ENCODE results near the gene TRIM65. TPM values are rescaled to one million over a fixed set of nuclear protein-coding genes. Genes with fewer than 3 reads are reported as not detected.

Gene TRIM65
- total RNA-seq, 4 donors from 2014 or later = 16.5 to 26.1 (median 22.3) TPM

GRCh38 chr17:75840799-75841164 lies 56.0 kb downstream of the TRIM65 start:
- Histone ChIP-seq H3K27me3 (no peaks in the 10 kb centered on the region), H3K4me3 (no peak overlapping the region), H3K36me3 (peaks cover 0 to 21% of the 10 kb centered on the region in 2 donors), H3K27ac (no peak overlapping the region), H3K4me1 (peaks cover 11 to 15% of the 10 kb centered on the region in 2 donors), H3K9me3 (no peaks in the 10 kb centered on the region)
- DNase-seq (no peak), ATAC-seq (no peak)
- in situ Hi-C loops (cut with MboI; ENCODE audit: low sequenced_read_pairs in 4 of 4) = no loop called here
- no peak for TF ChIP-seq POLR2A (IDR thresholded peaks at IDR 0.05)
- no peak for TF ChIP-seq CTCF (IDR thresholded peaks at IDR 0.05 in 4 of 5, conservative IDR thresholded peaks at IDR 0.05 in 1 of 5)
- intact Hi-C loops (cut with DNase I; ENCODE audit: low total_unique reads) = no loop called here

GRCh38 chr17:75839942-75840798 lies 56.6 kb downstream of the TRIM65 start:
- H3K36me3 ChIP-seq = peaks cover 0 to 20% of the 10 kb centered on the region in 2 donors
- TF ChIP-seq POLR2A (IDR thresholded peaks at IDR 0.05) (no peak), CTCF (IDR thresholded peaks at IDR 0.05 in 4 of 5, conservative IDR thresholded peaks at IDR 0.05 in 1 of 5) (no peak)
- no peaks in the 10 kb centered on the region for H3K9me3 ChIP-seq
- no peak for DNase-seq
- intact Hi-C loops (cut with DNase I; ENCODE audit: low total_unique reads) = no loop called here
- no peak overlapping the region for H3K27ac ChIP-seq
- H3K27me3 ChIP-seq = no peaks in the 10 kb centered on the region
- no peak for ATAC-seq
- H3K4me3 ChIP-seq = no peak overlapping the region
- peaks cover 5 to 9% of the 10 kb centered on the region in 2 donors for H3K4me1 ChIP-seq
- in situ Hi-C loops (cut with MboI; ENCODE audit: low sequenced_read_pairs in 4 of 4) = no loop called here

Other genes starting within 250 kb of the TRIM65 start
- gene RECQL5, start 229.8 kb downstream of the TRIM65 start, total RNA-seq = 10 to 100 TPM in 1 of 4 donors, 1 to 10 TPM in 3; 5.3 to 17.5 (median 7.4) TPM
- 10 to 100 TPM; 42.0 to 64.0 (median 50.1) TPM for gene SAP30BP, start 229.6 kb downstream of the TRIM65 start, total RNA-seq
- 10 to 100 TPM in 1 of 4 donors, 1 to 10 TPM in 3; 3.6 to 20.2 (median 6.3) TPM for gene ITGB4, start 175.5 kb downstream of the TRIM65 start, total RNA-seq
- 10 to 100 TPM in 2 of 4 donors, 1 to 10 TPM in 2; 8.7 to 18.3 (median 11.0) TPM for gene GALK1, start 131.8 kb downstream of the TRIM65 start, total RNA-seq
- 10 to 100 TPM; 10.4 to 19.2 (median 13.1) TPM for gene UNK, start 112.1 kb downstream of the TRIM65 start, total RNA-seq
- 1 to 10 TPM; 1.3 to 9.4 (median 4.6) TPM for gene UNC13D, start 52.5 kb downstream of the TRIM65 start, total RNA-seq
- gene WBP2, start 41.6 kb downstream of the TRIM65 start, total RNA-seq = 100 to 1,000 TPM; 129 to 259 (median 148) TPM
- 10 to 100 TPM in 3 of 4 donors, 1 to 10 TPM in 1; 9.5 to 18.4 (median 15.5) TPM for gene TRIM47, start 18.4 kb downstream of the TRIM65 start, total RNA-seq
- gene MRPL38, start 7.9 kb upstream of the TRIM65 start, total RNA-seq = 10 to 100 TPM; 29.9 to 86.7 (median 53.1) TPM
- gene FBF1, start 44.1 kb upstream of the TRIM65 start, total RNA-seq = 1 to 10 TPM; 2.5 to 6.4 (median 5.8) TPM
- gene ACOX1, start 82.2 kb upstream of the TRIM65 start, total RNA-seq = 10 to 100 TPM; 64.8 to 96.6 (median 80.7) TPM
- gene TEN1, start 82.3 kb upstream of the TRIM65 start, total RNA-seq = 1 to 10 TPM; 4.2 to 9.2 (median 6.8) TPM
- gene CDK3, start 103.9 kb upstream of the TRIM65 start, total RNA-seq = 1 to 10 TPM in 2 of 4 donors, under 1 TPM in 2; 0.33 to 1.8 (median 1.1) TPM
- under 1 TPM in 2 of 4 donors, not detected in 2; 0.02 to 0.07 TPM for gene EVPL, start 130.4 kb upstream of the TRIM65 start, total RNA-seq
- gene SRP68, start 175.6 kb upstream of the TRIM65 start, total RNA-seq = 10 to 100 TPM; 33.0 to 76.7 (median 66.7) TPM
- gene GALR2, start 177.8 kb upstream of the TRIM65 start, total RNA-seq = under 1 TPM in 1 of 4 donors, not detected in 3; 0.18 TPM
- not detected for gene ZACN, start 182.2 kb upstream of the TRIM65 start, total RNA-seq
- 10 to 100 TPM; 49.5 to 70.7 (median 53.9) TPM for gene EXOC7, start 206.8 kb upstream of the TRIM65 start, total RNA-seq
- gene FOXJ1, start 244.3 kb upstream of the TRIM65 start, total RNA-seq = under 1 TPM in 2 of 4 donors, not detected in 2; 0.16 to 0.62 TPM